GM18868 (cell line): Measurements from ENCODE around the gene PRKCI.
"Not testable (repeated sequence)": the region's sequence is repeated elsewhere in the genome, so short reads cannot be mapped to it uniquely, and the experiment has no call there.

ENCODE experiments used
- ATAC-seq: cut with Tn5 transposase; IDR thresholded peaks from one replicate; pipeline ENCODE4 v1.9.1; 2021; ENCODE audit warnings: mild to moderate bottlenecking, moderate library complexity; ENCODE audit not compliant: unreplicated experiment

The PRKCI gene

GRCh38 chr3:170221924-170222646 lies at the start of gene PRKCI:
Gene PRKCI (plus strand): TSS chr3:170222424. CDS start chr3:170222670, 246 bp downstream.
- peak; percentile 97 for ATAC-seq

DNA sequence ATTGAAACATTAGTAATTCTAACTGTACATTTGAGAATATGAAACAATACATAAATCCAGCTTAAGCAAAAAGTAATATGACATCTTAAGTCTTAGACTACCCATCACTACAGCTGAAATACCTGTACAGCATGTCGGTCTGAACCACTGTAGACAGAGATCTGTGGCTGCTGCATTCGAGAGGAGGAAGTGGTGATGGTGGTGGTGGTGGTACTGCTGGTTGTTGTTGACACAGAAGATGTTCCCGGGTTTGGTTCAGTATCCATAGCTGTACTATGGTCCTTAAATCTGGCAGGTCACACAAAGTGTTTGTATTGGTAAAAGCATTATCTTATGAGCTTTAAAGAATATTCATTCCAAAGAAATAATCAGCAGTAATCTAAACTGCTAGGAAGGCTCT lies 43.6 kb upstream of the PRKCI start:
- ATAC-seq: peak; percentile 17

GRCh38 chr3:170179432-170179831 lies 42.8 kb upstream of the PRKCI start:
- ATAC-seq: no peak

GRCh38 chr3:170180079-170180907 lies 41.9 kb upstream of the PRKCI start:
- ATAC-seq: peak; percentile 34

- peak; percentile 79 for ATAC-seq
Observed at GRCh38 chr3:170180908-170181885, 41.0 kb upstream of the PRKCI start, which contains the start of gene PHC3. Gene PHC3 (minus strand): TSS chr3:170181733. CDS start chr3:170181715, 18 bp downstream.

- peak; percentile 23 for ATAC-seq
Observed at GRCh38 chr3:170189398-170190256, 32.6 kb upstream of the PRKCI start.

DNA sequence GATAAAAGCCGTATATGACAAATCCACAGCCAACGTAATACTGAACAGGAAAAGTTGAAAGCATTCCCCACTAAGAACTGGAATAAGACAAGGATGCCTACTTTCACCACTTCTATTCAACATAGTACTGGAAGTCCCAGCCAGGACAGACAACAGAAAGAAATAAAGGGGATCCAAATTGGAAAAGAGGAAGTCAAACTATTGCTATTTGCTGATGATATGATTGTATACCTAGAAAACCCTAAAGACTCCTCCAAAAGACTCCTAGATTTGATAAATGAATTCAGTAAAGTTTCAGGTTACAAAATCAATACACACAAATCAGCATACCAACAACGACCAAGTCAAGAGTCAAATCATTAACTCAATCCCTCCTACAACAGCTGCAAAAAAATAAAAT lies 26.5 kb upstream of the PRKCI start:
- not testable (repeated sequence) for ATAC-seq

DNA sequence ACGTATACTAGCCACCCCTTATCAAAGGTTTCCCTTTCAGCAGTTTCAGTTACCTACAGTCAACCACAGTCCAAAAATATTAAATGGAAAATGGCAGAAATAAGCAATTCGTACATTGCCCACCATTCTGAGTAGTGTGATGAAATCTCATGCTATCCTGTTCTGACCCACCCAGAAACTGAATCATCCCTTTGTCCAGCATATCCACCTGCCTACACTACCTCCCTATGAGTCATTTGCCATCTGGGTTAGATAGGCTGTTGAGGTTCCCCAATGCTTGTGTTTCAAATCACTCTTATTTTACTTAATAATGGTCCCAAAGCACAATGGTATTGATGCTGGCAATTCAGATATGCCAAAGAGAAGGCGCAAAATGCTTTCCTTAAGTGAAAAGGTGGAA lies 25.4 kb upstream of the PRKCI start:
- no peak for ATAC-seq

DNA sequence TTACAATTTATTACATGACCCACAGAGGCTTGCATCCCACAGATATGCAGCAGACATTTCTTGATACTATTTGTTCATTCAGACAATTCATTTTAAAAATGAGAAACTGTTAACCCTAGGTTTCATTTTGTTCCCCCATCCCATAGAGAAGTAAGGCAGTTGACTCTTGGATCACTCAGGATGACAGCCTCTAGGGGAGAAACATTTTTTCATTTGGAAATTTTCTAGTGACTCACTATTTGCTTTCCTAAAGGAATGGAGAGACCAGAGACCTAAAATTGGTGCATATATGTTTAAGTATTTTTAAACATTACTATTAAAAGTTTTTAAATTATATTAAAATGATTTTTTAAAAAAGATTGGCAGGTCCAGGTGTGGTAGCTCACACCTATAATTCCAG lies 21.2 kb upstream of the PRKCI start:
- no peak for ATAC-seq

- no peak for ATAC-seq
Observed at GRCh38 chr3:170201527-170201926, 20.7 kb upstream of the PRKCI start.

GRCh38 chr3:170203457-170203856 lies 18.8 kb upstream of the PRKCI start:
- no peak for ATAC-seq

- ATAC-seq: no peak
Observed at GRCh38 chr3:170204023-170204472, 18.2 kb upstream of the PRKCI start.

GRCh38 chr3:170204509-170204908 lies 17.7 kb upstream of the PRKCI start:
- ATAC-seq: no peak

DNA sequence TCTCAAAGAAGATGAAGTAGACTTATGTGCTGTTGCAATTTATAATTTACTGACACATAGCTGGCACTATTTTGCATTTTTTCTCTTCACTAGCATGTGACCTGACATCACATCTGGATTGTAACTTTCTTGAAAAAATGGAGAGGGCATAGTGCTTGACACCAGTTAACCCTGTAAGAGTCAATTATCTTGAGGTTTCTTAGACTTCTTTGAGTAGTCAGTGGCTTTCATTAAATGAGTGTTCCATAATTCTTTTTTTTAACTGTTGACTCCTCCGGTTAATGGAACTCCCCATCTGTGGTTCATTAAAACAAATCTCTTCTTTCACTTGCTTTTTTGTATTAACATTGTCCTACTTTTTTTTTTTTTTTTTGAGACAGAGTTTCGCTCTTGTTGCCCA lies 16.9 kb upstream of the PRKCI start:
- no peak for ATAC-seq

- ATAC-seq: not testable (repeated sequence)
Observed at GRCh38 chr3:170206164-170206762, 16.0 kb upstream of the PRKCI start.

GRCh38 chr3:170207717-170208116 lies 14.5 kb upstream of the PRKCI start:
- no peak for ATAC-seq

DNA sequence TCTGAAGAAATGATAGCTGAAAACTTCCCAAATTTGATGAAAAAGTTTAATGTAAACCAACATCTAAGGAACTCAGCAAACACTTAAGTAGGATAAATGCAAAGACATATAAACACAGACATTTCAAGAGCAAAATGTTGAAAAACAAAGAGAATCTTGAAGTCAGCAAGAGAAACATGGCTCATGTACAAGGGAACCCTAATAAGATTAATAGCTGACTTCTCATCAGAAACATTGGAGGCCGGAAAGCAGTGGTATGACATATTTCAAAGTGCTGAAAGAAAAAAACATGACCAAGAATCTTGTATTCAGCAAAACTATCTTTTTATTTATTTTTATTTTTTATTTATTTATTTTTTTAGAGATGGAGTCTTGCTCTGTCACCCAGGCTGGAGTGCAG lies 10.6 kb upstream of the PRKCI start:
- ATAC-seq: no peak

GRCh38 chr3:170219850-170220249 lies 2.4 kb upstream of the PRKCI start:
- ATAC-seq: no peak

DNA sequence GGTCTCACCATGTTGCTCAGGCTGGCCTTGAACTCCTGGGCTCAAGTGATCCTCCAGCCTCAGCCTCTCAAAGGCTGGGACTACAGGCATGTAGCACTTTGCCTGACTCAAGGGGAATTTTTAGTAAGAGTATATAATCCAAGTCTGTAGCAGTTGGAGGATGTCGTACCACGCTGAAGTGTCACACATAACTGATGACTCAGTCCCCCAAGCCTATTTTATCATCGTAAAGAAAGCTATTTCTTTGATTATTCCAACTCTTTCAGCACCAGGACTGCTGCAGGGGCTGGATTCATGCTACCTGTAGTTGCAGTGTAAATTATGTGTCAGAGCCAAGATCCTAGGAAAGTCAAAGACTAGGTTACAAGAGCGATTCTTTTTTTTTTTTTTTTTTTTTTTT lies 1.4 kb upstream of the PRKCI start:
- no peak for ATAC-seq
